Retinal pigment epithelial cell (primary cell): ENCODE data around the gene ILF2.

Experiments
- DNase-seq: peaks from one replicate; pipeline ENCODE4 v3.0.0-alpha.2; 2010; ENCODE audit warnings: low read depth
- H3K4me3 ChIP-seq: 2 replicates; pipeline ENCODE4 v1.5.1; 2011; ENCODE audit warnings: mild to moderate bottlenecking, low read length, control low read depth, moderate library complexity
- TF ChIP-seq, protein P1 (sequence below): conservative IDR thresholded peaks from 2 replicates; pipeline ENCODE4 v1.5.1; 2011; ENCODE audit warnings: low read depth, low read length, control low read depth, inconsistent platforms

The ILF2 gene

DNA sequence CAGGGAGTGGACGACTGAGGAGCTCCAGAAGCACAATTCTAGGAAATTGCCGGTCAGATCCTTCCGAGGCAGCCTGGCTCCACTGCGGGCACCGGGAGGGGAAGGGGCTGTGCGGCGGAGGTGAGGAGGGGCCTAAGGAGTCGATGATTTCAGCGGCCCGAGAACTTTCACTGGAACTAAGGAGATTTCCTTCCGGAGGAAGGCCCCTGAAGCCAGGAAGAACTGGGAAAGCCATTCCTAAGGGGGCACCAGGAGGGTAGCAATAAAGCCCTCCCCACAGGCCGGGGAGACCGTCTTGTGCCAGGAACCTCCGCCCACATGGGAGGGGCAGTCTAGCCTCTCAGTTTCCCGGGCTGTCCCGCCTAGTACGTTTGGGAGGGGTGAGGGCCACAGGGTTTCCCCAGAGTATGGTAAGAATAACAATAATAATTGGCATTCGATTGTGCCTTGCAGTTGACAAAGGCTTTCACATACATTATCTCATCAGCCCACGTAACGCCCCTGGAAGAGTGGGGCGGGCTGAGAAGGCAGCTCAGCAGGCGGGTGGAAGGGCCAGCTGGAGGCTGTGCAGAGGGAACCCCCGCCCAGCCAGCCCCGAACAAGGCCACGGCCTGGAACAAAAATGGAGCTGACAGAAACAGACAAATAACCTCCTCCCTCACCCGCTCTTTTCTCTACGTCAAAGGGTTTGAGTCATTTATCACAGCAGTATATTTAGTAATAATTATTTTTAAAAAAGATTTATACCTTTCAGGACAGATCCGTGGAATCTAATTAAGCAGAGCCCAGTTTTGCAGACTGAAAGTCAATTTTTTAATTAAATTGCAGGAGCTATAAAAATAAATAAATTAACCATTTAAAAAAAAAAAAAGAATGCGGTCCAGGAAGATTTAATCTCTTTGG, 27.5 kb upstream of the ILF2 start:
- TF ChIP-seq, protein P1, sequence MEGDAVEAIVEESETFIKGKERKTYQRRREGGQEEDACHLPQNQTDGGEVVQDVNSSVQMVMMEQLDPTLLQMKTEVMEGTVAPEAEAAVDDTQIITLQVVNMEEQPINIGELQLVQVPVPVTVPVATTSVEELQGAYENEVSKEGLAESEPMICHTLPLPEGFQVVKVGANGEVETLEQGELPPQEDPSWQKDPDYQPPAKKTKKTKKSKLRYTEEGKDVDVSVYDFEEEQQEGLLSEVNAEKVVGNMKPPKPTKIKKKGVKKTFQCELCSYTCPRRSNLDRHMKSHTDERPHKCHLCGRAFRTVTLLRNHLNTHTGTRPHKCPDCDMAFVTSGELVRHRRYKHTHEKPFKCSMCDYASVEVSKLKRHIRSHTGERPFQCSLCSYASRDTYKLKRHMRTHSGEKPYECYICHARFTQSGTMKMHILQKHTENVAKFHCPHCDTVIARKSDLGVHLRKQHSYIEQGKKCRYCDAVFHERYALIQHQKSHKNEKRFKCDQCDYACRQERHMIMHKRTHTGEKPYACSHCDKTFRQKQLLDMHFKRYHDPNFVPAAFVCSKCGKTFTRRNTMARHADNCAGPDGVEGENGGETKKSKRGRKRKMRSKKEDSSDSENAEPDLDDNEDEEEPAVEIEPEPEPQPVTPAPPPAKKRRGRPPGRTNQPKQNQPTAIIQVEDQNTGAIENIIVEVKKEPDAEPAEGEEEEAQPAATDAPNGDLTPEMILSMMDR = no peak
- H3K4me3 ChIP-seq = no peak overlapping the region
- no peak for DNase-seq

DNA sequence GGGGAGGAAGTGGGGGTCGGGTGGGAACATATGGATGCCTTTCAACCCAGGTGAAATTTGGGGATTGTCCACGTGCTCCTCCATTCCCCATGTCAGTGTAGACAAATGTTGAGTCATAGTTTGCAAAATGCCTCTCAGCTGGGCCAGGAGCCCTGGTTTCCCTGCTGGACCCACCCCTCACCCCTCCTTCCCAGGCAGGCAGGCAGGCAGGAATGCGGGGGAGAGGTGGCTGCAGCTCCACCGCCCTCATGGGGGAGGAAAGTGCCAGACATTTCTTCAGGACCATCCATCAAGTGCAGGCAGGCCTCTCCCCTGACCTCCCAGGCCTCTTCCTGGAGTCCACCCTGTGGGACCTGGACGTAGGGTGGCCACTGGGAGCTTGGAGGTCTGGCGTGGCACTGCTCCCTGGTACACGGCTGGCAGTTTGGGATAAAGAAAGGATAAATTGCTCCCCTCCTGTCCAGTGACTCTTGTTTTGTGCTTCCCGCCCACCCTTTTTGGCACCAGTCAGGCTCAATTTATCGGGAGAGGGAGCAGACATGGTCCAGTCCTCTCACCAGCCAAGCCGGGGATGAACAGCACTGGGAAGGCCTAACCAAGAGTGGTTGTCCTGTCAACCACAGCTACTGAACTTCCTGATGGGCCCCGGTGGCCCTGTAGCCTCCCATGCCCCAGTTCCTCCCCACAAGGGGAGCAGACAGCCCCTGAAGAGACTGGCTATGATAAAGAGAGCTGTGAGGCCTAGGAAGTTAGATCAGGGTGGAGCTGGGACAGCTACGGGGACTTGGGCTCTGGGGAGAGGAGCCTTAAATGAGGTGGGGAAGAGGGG, 26.6 kb upstream of the ILF2 start:
- no peak for DNase-seq
- no peak overlapping the region for H3K4me3 ChIP-seq

DNA sequence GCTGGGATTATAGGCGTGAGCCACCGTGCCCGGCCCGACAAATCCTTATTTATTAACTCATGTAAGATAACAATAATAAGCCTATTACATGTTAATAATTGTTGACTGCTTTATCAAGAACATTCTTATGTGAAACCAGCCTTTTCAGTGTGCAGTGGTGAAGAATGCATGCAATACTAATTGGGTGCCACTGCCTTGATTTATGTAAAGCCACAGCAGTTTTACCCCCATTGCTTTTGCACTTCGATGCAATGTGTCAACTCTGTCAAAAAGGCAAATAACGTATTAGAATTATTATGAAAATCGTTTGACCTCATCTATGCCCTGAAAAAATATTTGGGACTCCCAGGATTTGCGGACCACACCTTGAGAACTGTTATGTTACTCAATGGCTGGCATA, 25.9 kb upstream of the ILF2 start:
- no peak for DNase-seq
- no peak overlapping the region for H3K4me3 ChIP-seq
- TF ChIP-seq, protein P1 = no peak

More for the DNA sequence above, 26.6 kb upstream of the ILF2 start:
- TF ChIP-seq, protein P1 = no peak

DNA sequence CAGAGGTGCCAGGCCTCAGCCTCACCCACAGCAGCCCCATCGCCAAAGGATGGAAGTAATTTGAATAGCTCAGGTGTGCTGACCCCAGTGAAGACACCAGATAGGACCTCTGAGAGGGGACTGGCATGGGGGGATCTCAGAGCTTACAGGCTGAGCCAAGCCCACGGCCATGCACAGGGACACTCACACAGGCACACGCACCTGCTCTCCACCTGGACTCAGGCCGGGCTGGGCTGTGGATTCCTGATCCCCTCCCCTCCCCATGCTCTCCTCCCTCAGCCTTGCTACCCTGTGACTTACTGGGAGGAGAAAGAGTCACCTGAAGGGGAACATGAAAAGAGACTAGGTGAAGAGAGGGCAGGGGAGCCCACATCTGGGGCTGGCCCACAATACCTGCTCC, 22.7 kb upstream of the ILF2 start:
- TF ChIP-seq, protein P1 = no peak
- no peak overlapping the region for H3K4me3 ChIP-seq
- no peak for DNase-seq

DNA sequence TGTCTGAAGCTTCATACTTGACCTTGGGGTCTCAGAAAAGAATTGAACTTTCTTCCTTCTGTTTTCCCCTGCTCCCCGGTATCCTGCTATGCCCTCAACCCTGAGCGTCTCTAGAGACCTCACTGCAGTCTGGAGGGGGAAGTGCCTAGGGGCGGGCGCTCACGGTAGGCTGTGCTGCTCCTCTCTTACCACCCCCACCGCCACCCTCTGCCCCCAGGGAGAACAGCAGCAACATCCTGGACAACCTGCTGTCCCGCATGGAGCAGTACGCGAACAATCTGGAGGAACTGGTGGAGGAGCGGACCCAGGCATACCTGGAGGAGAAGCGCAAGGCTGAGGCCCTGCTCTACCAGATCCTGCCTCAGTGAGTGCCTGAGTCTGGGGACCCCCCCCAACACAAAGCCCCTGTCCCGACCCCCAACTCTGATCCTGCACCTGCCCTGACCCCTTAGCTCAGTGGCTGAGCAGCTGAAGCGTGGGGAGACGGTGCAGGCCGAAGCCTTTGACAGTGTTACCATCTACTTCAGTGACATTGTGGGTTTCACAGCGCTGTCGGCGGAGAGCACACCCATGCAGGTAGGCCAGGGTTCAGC, 18.0 kb upstream of the ILF2 start:
- TF ChIP-seq, protein P1 = no peak
- DNase-seq = no peak
- no peak overlapping the region for H3K4me3 ChIP-seq

DNA sequence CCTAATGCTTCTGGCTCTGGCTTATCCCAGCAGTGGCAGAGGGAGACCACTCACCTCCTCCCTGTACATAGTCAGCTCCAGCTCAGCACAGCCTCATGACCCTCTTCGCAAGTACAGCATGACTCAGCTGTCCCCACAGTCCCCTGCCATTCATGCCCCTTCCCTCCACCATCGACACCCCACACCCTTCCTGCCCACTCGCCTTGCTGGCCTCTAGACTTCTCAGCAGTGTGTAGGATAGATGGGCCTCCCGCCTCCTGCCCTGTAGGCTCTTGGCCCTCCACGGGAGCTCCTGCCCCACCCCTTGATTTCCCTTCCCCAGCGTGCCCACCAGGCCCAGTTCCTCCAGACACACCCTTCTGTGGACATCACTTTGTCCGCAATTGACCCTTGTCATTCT, 17.5 kb upstream of the ILF2 start:
- no peak for DNase-seq
- TF ChIP-seq, protein P1 = no peak
- H3K4me3 ChIP-seq = no peak overlapping the region
